IMR-90 (cell line): ENCODE measurements around the gene LRRTM4. TPM values are rescaled to one million over a fixed set of nuclear protein-coding genes. Genes with fewer than 3 reads are reported as not detected.

ENCODE experiments used
- ATAC-seq: fragments of 200-7000 bp; cut with Tn5 transposase; 2 replicates; pipeline ENCODE4 v1.9.1; 2020; ENCODE audit warnings: low read depth, mild to moderate bottlenecking, moderate library complexity
- BruUV-seq: library from RNA; stranded (reverse); fragments of 400-500 nt; replicated peaks from 2 replicates; lab custom pipeline; 2021; lab: Mats Ljungman, UMichigan
- CTCF ChIA-PET: fragments of 300-600 bp; formaldehyde crosslinking; extraction: SDS; loops from one replicate; lab custom pipeline; 2021; ENCODE audit warnings: antibody characterized with exemption; lab: Yijun Ruan, JAX
- POLR2A ChIA-PET: fragments of 300-600 bp; sonication (Branson Sonifier 250); formaldehyde crosslinking; loops from one replicate; lab custom pipeline; 2022; ENCODE audit warnings: antibody characterized with exemption; ENCODE audit not compliant: unreplicated experiment; lab: Charles Lee
- DNase-seq: peaks from one replicate; pipeline ENCODE4 v3.0.0; 2013
- H2AFZ ChIP-seq: replicated peaks from 2 replicates; pipeline ENCODE3; 2013; ENCODE audit warnings: low read length, mild to moderate bottlenecking; ENCODE audit not compliant: poor library complexity
- H2AK5ac ChIP-seq: 2 replicates; pipeline ENCODE4 v1.6.1; 2013; ENCODE audit warnings: low read depth, low read length, inconsistent platforms
- H2AK9ac ChIP-seq: replicated peaks from 2 replicates; pipeline ENCODE3; 2013; ENCODE audit warnings: mild to moderate bottlenecking, low read depth, low read length, moderate library complexity; ENCODE audit not compliant: poor library complexity
- H2BK120ac ChIP-seq: 2 replicates; pipeline ENCODE4 v1.6.1; 2013; ENCODE audit warnings: low read depth, low read length, inconsistent platforms
- H2BK15ac ChIP-seq: 3 replicates; pipeline ENCODE4 v1.6.1; 2013; ENCODE audit warnings: low read depth, low read length, inconsistent platforms
- H2BK20ac ChIP-seq: 2 replicates; pipeline ENCODE4 v1.6.1; 2013; ENCODE audit warnings: low read depth, mild to moderate bottlenecking, inconsistent platforms, low read length, moderate library complexity
- H2BK5ac ChIP-seq: 2 replicates; pipeline ENCODE4 v1.6.1; 2013; ENCODE audit warnings: mild to moderate bottlenecking, low read depth, low read length, inconsistent platforms; ENCODE audit not compliant: poor library complexity, severe bottlenecking
- H3K14ac ChIP-seq: replicated peaks from 2 replicates; pipeline ENCODE4 v1.6.1; 2013; ENCODE audit warnings: low read depth, low read length, inconsistent platforms
- H3K18ac ChIP-seq: 2 replicates; pipeline ENCODE4 v1.6.1; 2013; ENCODE audit warnings: low read depth, low read length, control low read depth
- H3K23ac ChIP-seq: 2 replicates; pipeline ENCODE4 v1.6.1; 2013; ENCODE audit warnings: low read depth, low read length, inconsistent platforms
- H3K27ac ChIP-seq: 2 replicates; pipeline ENCODE4 v1.5.1; 2013; ENCODE audit warnings: mild to moderate bottlenecking, control low read depth, low read length; ENCODE audit not compliant: insufficient read depth
- H3K27me3 ChIP-seq: 2 replicates; pipeline ENCODE4 v1.6.1; 2013; ENCODE audit warnings: low read length; ENCODE audit not compliant: control insufficient read depth, insufficient read depth
- H3K36me3 ChIP-seq: 2 replicates; pipeline ENCODE4 v1.6.1; 2013; ENCODE audit warnings: low read length, mixed read lengths; ENCODE audit not compliant: control insufficient read depth, insufficient read depth
- H3K4ac ChIP-seq: 2 replicates; pipeline ENCODE4 v1.6.1; 2013; ENCODE audit warnings: low read depth, low read length, inconsistent platforms
- H3K4me1 ChIP-seq: 2 replicates; pipeline ENCODE4 v1.6.1; 2013; ENCODE audit warnings: low read length, mixed read lengths; ENCODE audit not compliant: control insufficient read depth, insufficient read depth
- H3K4me2 ChIP-seq: 2 replicates; pipeline ENCODE4 v1.6.1; 2013; ENCODE audit warnings: low read depth, mild to moderate bottlenecking, control low read depth, low read length, moderate library complexity
- H3K4me3 ChIP-seq: 2 replicates; pipeline ENCODE4 v1.5.1; 2013; ENCODE audit warnings: low read depth, mild to moderate bottlenecking, control low read depth, low read length, moderate library complexity; ENCODE audit not compliant: insufficient read depth
- H3K56ac ChIP-seq: 2 replicates; pipeline ENCODE4 v1.6.1; 2013; ENCODE audit warnings: low read length, inconsistent platforms; ENCODE audit not compliant: insufficient read depth; ENCODE audit errors: extremely low read depth
- H3K79me1 ChIP-seq, 2 experiments: 2 replicates each; pipeline ENCODE4 v1.6.1; 2013; ENCODE audit warnings: low read length in 2 of 2, inconsistent platforms in 1 of 2, low read depth in 1 of 2
- H3K9ac ChIP-seq: 2 replicates; pipeline ENCODE4 v1.6.1; 2013; ENCODE audit warnings: low read depth, low read length, control low read depth
- H3K9me1 ChIP-seq: 2 replicates; pipeline ENCODE4 v1.6.1; 2013; ENCODE audit warnings: low read length, inconsistent platforms; ENCODE audit not compliant: insufficient read depth
- H3K9me3 ChIP-seq: 2 replicates; pipeline ENCODE4 v1.6.1; 2013; ENCODE audit warnings: low read length; ENCODE audit not compliant: control insufficient read depth, insufficient read depth
- H4K20me1 ChIP-seq: 2 replicates; pipeline ENCODE4 v1.6.1; 2013; ENCODE audit warnings: low read length, inconsistent platforms; ENCODE audit not compliant: insufficient read depth
- H4K5ac ChIP-seq: 2 replicates; pipeline ENCODE4 v1.6.1; 2013; ENCODE audit warnings: mild to moderate bottlenecking, low read depth, low read length, control low read depth
- H4K8ac ChIP-seq, 2 experiments: 2 replicates each; pipeline ENCODE4 v1.6.1; 2013; ENCODE audit warnings: low read depth in 2 of 2, low read length in 2 of 2, control low read depth in 1 of 2, inconsistent platforms in 1 of 2
- H4K91ac ChIP-seq: 2 replicates; pipeline ENCODE4 v1.6.1; 2013; ENCODE audit warnings: low read depth, low read length, inconsistent platforms; ENCODE audit not compliant: insufficient read depth
- BHLHE40 ChIP-seq: fragments of 150-350 bp; IDR thresholded peaks from 2 replicates; pipeline ENCODE4 v1.6.1; 2016; ENCODE audit warnings: mild to moderate bottlenecking, low read depth, low read length
- CEBPB ChIP-seq: IDR thresholded peaks from 2 replicates; pipeline ENCODE4 v1.6.1; 2012; ENCODE audit warnings: low read depth, low read length, improper control_type of control experiment
- CHD1 ChIP-seq: IDR thresholded peaks from 2 replicates; pipeline ENCODE4 v1.6.1; 2012; ENCODE audit warnings: low read depth, low read length, improper control_type of control experiment
- CTCF ChIP-seq: conservative IDR thresholded peaks from 2 replicates; pipeline ENCODE4 v1.5.1; 2012; ENCODE audit warnings: mild to moderate bottlenecking, low read depth, low read length, improper control_type of control experiment
- ELK1 ChIP-seq: fragments of 150-350 bp; IDR thresholded peaks from 2 replicates; pipeline ENCODE4 v1.6.1; 2016; ENCODE audit warnings: low read depth, mild to moderate bottlenecking, low read length, moderate library complexity, borderline replicate concordance
- FOS ChIP-seq: fragments of 150-350 bp; IDR thresholded peaks from 2 replicates; pipeline ENCODE4 v1.6.1; 2016; ENCODE audit warnings: low read depth, low read length
- MAFK ChIP-seq: IDR thresholded peaks from 2 replicates; pipeline ENCODE4 v1.6.1; 2012; ENCODE audit warnings: low read depth, low read length, improper control_type of control experiment
- MAZ ChIP-seq: IDR thresholded peaks from 2 replicates; pipeline ENCODE4 v1.6.1; 2012; ENCODE audit warnings: low read depth, mild to moderate bottlenecking, low read length, improper control_type of control experiment, moderate library complexity, borderline replicate concordance
- MXI1 ChIP-seq: IDR thresholded peaks from 2 replicates; pipeline ENCODE4 v1.6.1; 2012; ENCODE audit warnings: low read depth, mild to moderate bottlenecking, low read length, moderate library complexity, borderline replicate concordance
- NFE2L2 ChIP-seq: fragments of 150-350 bp; IDR thresholded peaks from 2 replicates; pipeline ENCODE4 v1.6.1; 2016; ENCODE audit warnings: low read depth, mild to moderate bottlenecking, low read length
- POLR2A ChIP-seq: IDR thresholded peaks from 2 replicates; pipeline ENCODE4 v1.6.1; 2012; ENCODE audit warnings: mild to moderate bottlenecking, low read depth, low read length
- RAD21 ChIP-seq: IDR thresholded peaks from 2 replicates; pipeline ENCODE4 v1.6.1; 2012; ENCODE audit warnings: low read length, improper control_type of control experiment
- RCOR1 ChIP-seq: IDR thresholded peaks from 2 replicates; pipeline ENCODE4 v1.6.1; 2012; ENCODE audit warnings: mild to moderate bottlenecking, low read length, improper control_type of control experiment; ENCODE audit not compliant: insufficient replicate concordance
- RFX5 ChIP-seq: IDR thresholded peaks from 2 replicates; pipeline ENCODE4 v1.8.0; 2012; ENCODE audit warnings: low read depth, mild to moderate bottlenecking, low read length, moderate library complexity
- SMC3 ChIP-seq: fragments of 150-350 bp; IDR thresholded peaks from 2 replicates; pipeline ENCODE4 v1.6.1; 2016; ENCODE audit warnings: low read depth, mild to moderate bottlenecking, antibody characterized with exemption, low read length, moderate library complexity
- WGBS, 2 experiments: methylation state at CpG; one replicate each; pipeline versions ENCODE4 v1.1.5 to v1.1.7; 2013; ENCODE audit warnings: missing lambda C conversion rate in 2 of 2; ENCODE audit not compliant: insufficient read length in 1 of 2; ENCODE audit errors: extremely low coverage in 2 of 2; 5-methylcytosine and 5-hydroxymethylcytosine counted together
- dilution Hi-C: fragments of 300-500 bp; cut with HindIII; formaldehyde crosslinking; loops from one replicate; pipeline ENCODE4 v1.14.3; 2018; ENCODE audit warnings: low sequenced_read_pairs; ENCODE audit not compliant: unreplicated experiment
- in situ Hi-C: fragments of 300-500 bp; cut with MboI; formaldehyde crosslinking; loops from 3 replicates; pipeline ENCODE4 v1.14.3; 2019; ENCODE audit warnings: low sequenced_read_pairs, inconsistent platforms, mixed read lengths
- intact Hi-C: fragments of 100-400 bp; cut with micrococcal nuclease; formaldehyde crosslinking; loops from 2 replicates; pipeline ENCODE4 v1.10.0; 2022
- polyA plus RNA-seq, 3 experiments: library from polyadenylated mRNA; depleted of rRNA; stranded (reverse); fragments of >200 nt; gene quantifications; 2 replicates each; pipeline ENCODE4 v1.2.3, GENCODE V29; 2012; ENCODE audit warnings: low replicate concordance in 1 of 3
- total RNA-seq: library from RNA; depleted of rRNA; stranded (reverse); fragments of >200 nt; gene quantifications from 2 replicates; pipeline ENCODE4 v1.2.3, GENCODE V29; 2012
- TF ChIP-seq, protein P1 (sequence below): fragments of 150-350 bp; IDR thresholded peaks from 2 replicates; pipeline ENCODE4 v1.6.1; 2017; ENCODE audit warnings: mild to moderate bottlenecking, antibody characterized with exemption, low read length, low read depth

The LRRTM4 gene
- total and polyA plus RNA-seq, 2 of the 4 experiments (the other 2 are of a cell fraction): not detected

- H3K27ac ChIP-seq: no peak overlapping the region
- H3K36me3 ChIP-seq: no peaks in the 10 kb centered on the region
- DNase-seq (no peak), ATAC-seq (no peak)
- no peak overlapping the region for H3K56ac ChIP-seq
- H2AK9ac ChIP-seq: no peak overlapping the region
- H2AK5ac ChIP-seq: no peak overlapping the region
- intact Hi-C loops (no loop called here), dilution Hi-C loops (no loop called here), in situ Hi-C loops (no loop called here)
- ChIA-PET CTCF (no interaction called here), POLR2A (no interaction called here)
- no peak overlapping the region for H3K18ac ChIP-seq
- no peak overlapping the region for H3K14ac ChIP-seq
- H2BK5ac ChIP-seq: no peak overlapping the region
- H3K9ac ChIP-seq: no peak overlapping the region
- no peak overlapping the region for H2AFZ ChIP-seq
- no peaks in the 10 kb centered on the region for H3K9me1 ChIP-seq
- no peak overlapping the region for H4K5ac ChIP-seq
- H4K8ac ChIP-seq: no peak overlapping the region
- no peak overlapping the region for H3K4me2 ChIP-seq
- no peak overlapping the region for H3K4me3 ChIP-seq
- no TSS peak for BruUV-seq
- H3K4ac ChIP-seq: no peak overlapping the region
- H2BK120ac ChIP-seq: no peak overlapping the region
- no peaks in the 10 kb centered on the region for H3K27me3 ChIP-seq
- H2BK15ac ChIP-seq: no peak overlapping the region
- no peak overlapping the region for H3K23ac ChIP-seq
- no peak overlapping the region for H4K91ac ChIP-seq
- no peaks in the 10 kb centered on the region for H3K9me3 ChIP-seq
- no peak overlapping the region for H2BK20ac ChIP-seq
- no peaks in the 10 kb centered on the region for H4K20me1 ChIP-seq
- H3K4me1 ChIP-seq: no peaks in the 10 kb centered on the region
- no CpG with 5 or more reads among the region's 2 CpGs for WGBS, 2 experiments
- TF ChIP-seq NFE2L2 (no peak), MXI1 (no peak), MAZ (no peak), CEBPB (no peak), BHLHE40 (no peak), SMC3 (no peak), CTCF (no peak), FOS (no peak), CHD1 (no peak), ELK1 (no peak), RAD21 (no peak), MAFK (no peak), RFX5 (no peak), RCOR1 (no peak), POLR2A (no peak)
- TF ChIP-seq, protein P1, sequence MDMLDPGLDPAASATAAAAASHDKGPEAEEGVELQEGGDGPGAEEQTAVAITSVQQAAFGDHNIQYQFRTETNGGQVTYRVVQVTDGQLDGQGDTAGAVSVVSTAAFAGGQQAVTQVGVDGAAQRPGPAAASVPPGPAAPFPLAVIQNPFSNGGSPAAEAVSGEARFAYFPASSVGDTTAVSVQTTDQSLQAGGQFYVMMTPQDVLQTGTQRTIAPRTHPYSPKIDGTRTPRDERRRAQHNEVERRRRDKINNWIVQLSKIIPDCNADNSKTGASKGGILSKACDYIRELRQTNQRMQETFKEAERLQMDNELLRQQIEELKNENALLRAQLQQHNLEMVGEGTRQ: no peak
- H3K79me1 ChIP-seq: no peaks in the 10 kb centered on the region
Observed at GRCh38 chr2:77013457-77013856, 508.7 kb downstream of the LRRTM4 start.
